K562 (cell line): ENCODE measurements around the gene CLCF1. TPM values are rescaled to one million over a fixed set of nuclear protein-coding genes. Genes with fewer than 3 reads are reported as not detected.

Experiments
- BHLHE40 ChIP-seq: IDR thresholded peaks from 2 replicates; pipeline ENCODE4 v1.6.1; 2011; ENCODE audit warnings: low read length, improper control_type of control experiment
- CCNT2 ChIP-seq: IDR thresholded peaks from 2 replicates; pipeline ENCODE4 v1.6.1; 2011; ENCODE audit warnings: borderline replicate concordance, low read depth, mild to moderate bottlenecking, moderate library complexity, mixed read lengths, low read length; ENCODE audit not compliant: insufficient read length; ENCODE audit errors: extremely low read depth
- EHMT2 ChIP-seq: fragments of 450-650 bp; IDR thresholded peaks from 2 replicates; pipeline ENCODE4 v1.6.1; 2018; ENCODE audit warnings: antibody characterized with exemption
- GTF2E2 ChIP-seq: fragments of 200-800 bp; sonication (Bioruptor generic); IDR thresholded peaks from 2 replicates; pipeline ENCODE4 v1.6.1; 2016; ENCODE audit warnings: missing genetic modification characterization, missing compliant biosample characterization
- HMG20A ChIP-seq: fragments of 450-650 bp; formaldehyde crosslinking; conservative IDR thresholded peaks from 2 replicates; pipeline ENCODE4 v1.4.0; 2020; ENCODE audit warnings: mild to moderate bottlenecking, mixed read lengths
- HNRNPH1 ChIP-seq: fragments of 200-400 bp; formaldehyde crosslinking; optimal IDR thresholded peaks from 2 replicates; pipeline ENCODE3; 2017; ENCODE audit warnings: low read depth, mild to moderate bottlenecking, low read length, moderate library complexity
- KLF10 ChIP-seq: fragments of 250-450 bp; sonication (Bioruptor Pico); IDR thresholded peaks from 2 replicates; pipeline ENCODE4 v1.6.1; 2021; ENCODE audit warnings: matching md5 sums
- L3MBTL2 ChIP-seq: fragments of 450-650 bp; IDR thresholded peaks from 2 replicates; pipeline ENCODE4 v1.6.1; 2016; ENCODE audit warnings: mild to moderate bottlenecking, moderate library complexity
- MCM2 ChIP-seq: fragments of 450-650 bp; IDR thresholded peaks from 2 replicates; pipeline ENCODE4 v1.6.1; 2017; ENCODE audit warnings: low read depth, mild to moderate bottlenecking
- PHF8 ChIP-seq: fragments of 200-600 bp; sonication (generic); IDR thresholded peaks from 2 replicates; pipeline ENCODE4 v1.6.1; 2012; ENCODE audit warnings: mixed run types, mild to moderate bottlenecking, inconsistent platforms, low read length, moderate library complexity, borderline replicate concordance
- PYGO2 ChIP-seq: fragments of 450-650 bp; IDR thresholded peaks from 2 replicates; pipeline ENCODE4 v1.6.1; 2016; ENCODE audit warnings: mild to moderate bottlenecking, missing genetic modification characterization, moderate library complexity, missing compliant biosample characterization
- SAFB ChIP-seq: fragments of 200-400 bp; formaldehyde crosslinking; IDR thresholded peaks from 2 replicates; pipeline ENCODE4 v1.6.1; 2017; ENCODE audit warnings: low read depth, low read length, borderline replicate concordance
- SMARCC2 ChIP-seq: fragments of 450-650 bp; IDR thresholded peaks from 2 replicates; pipeline ENCODE4 v1.6.1; 2017; ENCODE audit warnings: antibody characterized with exemption, moderate library complexity, mild to moderate bottlenecking, low read depth
- SMARCE1 ChIP-seq: fragments of 450-650 bp; IDR thresholded peaks from 2 replicates; pipeline ENCODE4 v1.7.1; 2016; ENCODE audit warnings: mild to moderate bottlenecking
- SUPT5H ChIP-seq: fragments of 450-650 bp; IDR thresholded peaks from 2 replicates; pipeline ENCODE4 v1.6.1; 2016
- TCF7 ChIP-seq: sonication (generic); IDR thresholded peaks from 2 replicates; pipeline ENCODE4 v1.6.1; 2016; ENCODE audit warnings: antibody characterized with exemption, borderline replicate concordance
- TOE1 ChIP-seq, 2 experiments: fragments of 450-650 bp in 1 of 2; sonication (generic) in 1 of 2; formaldehyde crosslinking in 1 of 2; IDR thresholded peaks; 2 replicates each; pipeline versions ENCODE4 v1.7.1 to v1.8.0; 2016 to 2022; ENCODE audit warnings: borderline replicate concordance in 2 of 2, mild to moderate bottlenecking in 2 of 2, antibody characterized with exemption in 1 of 2, inconsistent platforms in 1 of 2, low read depth in 1 of 2, missing genetic modification reagents in 1 of 2, moderate library complexity in 1 of 2
- ZBTB17 ChIP-seq: fragments of 450-650 bp; formaldehyde crosslinking; IDR thresholded peaks from 2 replicates; pipeline ENCODE4 v1.4.0; 2020; ENCODE audit warnings: mild to moderate bottlenecking
- ZC3H4 ChIP-seq: sonication (generic); formaldehyde crosslinking; IDR thresholded peaks from 2 replicates; pipeline ENCODE4 v1.9.0; 2021; ENCODE audit warnings: missing genetic modification reagents, borderline replicate concordance
- ZFX ChIP-seq: sonication (generic); formaldehyde crosslinking; IDR thresholded peaks from 2 replicates; pipeline ENCODE4 v1.8.0; 2022; ENCODE audit warnings: mild to moderate bottlenecking, missing genetic modification reagents, moderate library complexity
- ZNF143 ChIP-seq: sonication (generic); formaldehyde crosslinking; IDR thresholded peaks from 2 replicates; pipeline ENCODE4 v1.9.0; 2022; ENCODE audit warnings: mild to moderate bottlenecking, missing genetic modification reagents
- ZNF232 ChIP-seq: sonication (generic); formaldehyde crosslinking; IDR thresholded peaks from 2 replicates; pipeline ENCODE4 v1.8.0; 2022; ENCODE audit warnings: mild to moderate bottlenecking, missing genetic modification reagents
- ZNF347 ChIP-seq: fragments of 450-650 bp; formaldehyde crosslinking; IDR thresholded peaks from 2 replicates; pipeline ENCODE4 v1.4.0; 2020; ENCODE audit warnings: low read depth, mild to moderate bottlenecking, moderate library complexity
- polyA plus RNA-seq, 8 experiments: library from polyadenylated mRNA; depleted of rRNA in 4 of 8; stranded (reverse) in 5 of 8; unstranded in 3 of 8; fragments of >200 nt; fragmentation: Nextera tagmentation in 2 of 8; fragmentation: Illumina TruSeq in 1 of 8; extraction: Ambion mirVana in 2 of 8; extraction: Trizol in 1 of 8; gene quantifications; 2 replicates each; pipeline versions ENCODE4 v1.2.1 to v1.2.3, GENCODE V29; 2011 to 2014; ENCODE audit warnings: inconsistent platforms in 1 of 8, missing spikeins in 1 of 8
- total RNA-seq, 7 experiments: library from RNA; depleted of rRNA in 6 of 7; stranded (reverse); fragments of >200 nt in 6 of 7; fragmentation: Illumina TruSeq in 2 of 7; extraction: Trizol in 2 of 7; gene quantifications; 2 replicates each; pipeline versions ENCODE4 v1.2.1 to v1.2.3, GENCODE V29; 2011 to 2021; ENCODE audit warnings: low replicate concordance in 1 of 7
- TF ChIP-seq, protein P1 (sequence below): IDR thresholded peaks from 2 replicates; pipeline ENCODE4 v1.6.1; 2014; ENCODE audit warnings: antibody characterized with exemption
- TF ChIP-seq, protein P2 (sequence below): fragments of 250-450 bp; sonication (Bioruptor Pico); IDR thresholded peaks from 2 replicates; pipeline ENCODE4 v1.4.0; 2020
- TF ChIP-seq, protein P3 (sequence below): sonication (generic); formaldehyde crosslinking; IDR thresholded peaks from 2 replicates; pipeline ENCODE4 v1.8.0; 2022; ENCODE audit warnings: mild to moderate bottlenecking, missing genetic modification reagents

The CLCF1 gene
- total and polyA plus RNA-seq, 9 of the 15 experiments (the other 6 are each of a cell fraction or from before 2014, with no cell fraction given) = 0.49 to 5.8 (median 3.0) TPM

DNA sequence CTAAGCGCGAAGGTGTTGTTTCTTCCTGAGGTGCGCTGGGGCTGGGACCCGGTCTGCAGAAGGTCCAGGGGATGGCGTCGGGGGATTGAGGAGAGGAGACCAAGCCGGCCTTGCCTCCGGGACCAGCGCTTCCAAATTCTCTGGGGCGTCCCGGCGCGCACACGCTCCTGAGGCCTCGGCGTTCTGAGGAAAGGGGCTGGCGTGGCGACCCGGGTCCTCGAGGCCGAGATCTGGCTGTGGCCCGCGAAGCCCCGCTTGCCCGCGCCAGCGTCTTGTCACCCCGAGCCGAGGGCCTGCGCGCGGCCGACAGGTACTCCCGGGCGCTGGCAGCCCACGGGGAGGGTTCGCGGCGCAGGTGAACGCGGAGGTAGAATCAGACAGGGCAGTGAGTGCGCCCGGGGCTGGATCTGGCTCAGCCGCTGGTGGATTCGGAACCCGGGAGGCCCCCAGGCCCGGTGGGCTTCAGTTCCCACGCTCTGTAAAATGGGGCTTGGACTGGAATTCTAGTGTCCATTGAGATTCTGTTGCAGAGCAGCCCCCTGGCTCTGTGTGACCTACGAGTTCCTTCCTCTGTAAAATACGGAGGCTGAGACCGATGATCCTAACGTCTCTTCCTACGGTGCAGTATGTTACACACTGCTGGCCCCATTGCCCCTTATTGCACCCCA is 55.4 kb downstream of the CLCF1 start (continued):
- TF ChIP-seq ZBTB17 (CRISPR knock-in tag) (peak; percentile 44; the same call in 1 of the 2 replicates), HNRNPH1 (no peak), GTF2E2 (0 out of 2 replicates have a peak, but pooled peaks have one; percentile 36), PHF8 (peak; percentile 15; the same call in 1 of the 2 replicates), EHMT2 (no peak), TOE1 (IDR thresholded peaks at IDR 0.05; ENCODE audit: borderline replicate concordance) (no peak), TOE1 (CRISPR knock-in tag; IDR thresholded peaks at IDR 0.05; ENCODE audit: borderline replicate concordance, low read depth) (no peak), MCM2 (no peak), SMARCE1 (no peak), ZNF143 (CRISPR knock-in tag) (peak; percentile 0; the same call in 1 of the 2 replicates), ZNF232 (CRISPR knock-in tag) (peak; percentile 49; the same call in 1 of the 2 replicates), KLF10 (CRISPR knock-in tag) (no peak), SAFB (no peak), SUPT5H (no peak), ZFX (peak; percentile 88), HMG20A (CRISPR knock-in tag) (no peak), BHLHE40 (no peak), SMARCC2 (no peak), ZC3H4 (CRISPR knock-in tag) (0 out of 2 replicates have a peak, but pooled peaks have one; percentile 31), CCNT2 (no peak), L3MBTL2 (peak; percentile 72), ZNF347 (CRISPR knock-in tag) (no peak), TCF7 (no peak), PYGO2 (no peak)
- TF ChIP-seq, protein P1, sequence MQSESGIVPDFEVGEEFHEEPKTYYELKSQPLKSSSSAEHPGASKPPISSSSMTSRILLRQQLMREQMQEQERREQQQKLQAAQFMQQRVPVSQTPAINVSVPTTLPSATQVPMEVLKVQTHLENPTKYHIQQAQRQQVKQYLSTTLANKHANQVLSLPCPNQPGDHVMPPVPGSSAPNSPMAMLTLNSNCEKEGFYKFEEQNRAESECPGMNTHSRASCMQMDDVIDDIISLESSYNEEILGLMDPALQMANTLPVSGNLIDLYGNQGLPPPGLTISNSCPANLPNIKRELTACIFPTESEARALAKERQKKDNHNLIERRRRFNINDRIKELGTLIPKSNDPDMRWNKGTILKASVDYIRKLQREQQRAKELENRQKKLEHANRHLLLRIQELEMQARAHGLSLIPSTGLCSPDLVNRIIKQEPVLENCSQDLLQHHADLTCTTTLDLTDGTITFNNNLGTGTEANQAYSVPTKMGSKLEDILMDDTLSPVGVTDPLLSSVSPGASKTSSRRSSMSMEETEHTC = no peak
- TF ChIP-seq, protein P2, sequence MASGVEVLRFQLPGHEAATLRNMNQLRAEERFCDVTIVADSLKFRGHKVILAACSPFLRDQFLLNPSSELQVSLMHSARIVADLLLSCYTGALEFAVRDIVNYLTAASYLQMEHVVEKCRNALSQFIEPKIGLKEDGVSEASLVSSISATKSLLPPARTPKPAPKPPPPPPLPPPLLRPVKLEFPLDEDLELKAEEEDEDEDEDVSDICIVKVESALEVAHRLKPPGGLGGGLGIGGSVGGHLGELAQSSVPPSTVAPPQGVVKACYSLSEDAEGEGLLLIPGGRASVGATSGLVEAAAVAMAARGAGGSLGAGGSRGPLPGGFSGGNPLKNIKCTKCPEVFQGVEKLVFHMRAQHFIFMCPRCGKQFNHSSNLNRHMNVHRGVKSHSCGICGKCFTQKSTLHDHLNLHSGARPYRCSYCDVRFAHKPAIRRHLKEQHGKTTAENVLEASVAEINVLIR (CRISPR knock-in tag) = no peak
- TF ChIP-seq, protein P3, sequence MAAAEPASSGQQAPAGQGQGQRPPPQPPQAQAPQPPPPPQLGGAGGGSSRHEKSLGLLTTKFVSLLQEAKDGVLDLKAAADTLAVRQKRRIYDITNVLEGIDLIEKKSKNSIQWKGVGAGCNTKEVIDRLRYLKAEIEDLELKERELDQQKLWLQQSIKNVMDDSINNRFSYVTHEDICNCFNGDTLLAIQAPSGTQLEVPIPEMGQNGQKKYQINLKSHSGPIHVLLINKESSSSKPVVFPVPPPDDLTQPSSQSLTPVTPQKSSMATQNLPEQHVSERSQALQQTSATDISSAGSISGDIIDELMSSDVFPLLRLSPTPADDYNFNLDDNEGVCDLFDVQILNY (CRISPR knock-in tag) = 0 out of 2 replicates have a peak, but pooled peaks have one; percentile 54
